Measurements from ENCODE around the gene CCNE1. TPM values are rescaled to one million over a fixed set of nuclear protein-coding genes. Genes with fewer than 3 reads are reported as not detected.

The CCNE1 gene
- total RNA-seq, 1 experiment from 2014 or later: 12.0 TPM

DNA sequence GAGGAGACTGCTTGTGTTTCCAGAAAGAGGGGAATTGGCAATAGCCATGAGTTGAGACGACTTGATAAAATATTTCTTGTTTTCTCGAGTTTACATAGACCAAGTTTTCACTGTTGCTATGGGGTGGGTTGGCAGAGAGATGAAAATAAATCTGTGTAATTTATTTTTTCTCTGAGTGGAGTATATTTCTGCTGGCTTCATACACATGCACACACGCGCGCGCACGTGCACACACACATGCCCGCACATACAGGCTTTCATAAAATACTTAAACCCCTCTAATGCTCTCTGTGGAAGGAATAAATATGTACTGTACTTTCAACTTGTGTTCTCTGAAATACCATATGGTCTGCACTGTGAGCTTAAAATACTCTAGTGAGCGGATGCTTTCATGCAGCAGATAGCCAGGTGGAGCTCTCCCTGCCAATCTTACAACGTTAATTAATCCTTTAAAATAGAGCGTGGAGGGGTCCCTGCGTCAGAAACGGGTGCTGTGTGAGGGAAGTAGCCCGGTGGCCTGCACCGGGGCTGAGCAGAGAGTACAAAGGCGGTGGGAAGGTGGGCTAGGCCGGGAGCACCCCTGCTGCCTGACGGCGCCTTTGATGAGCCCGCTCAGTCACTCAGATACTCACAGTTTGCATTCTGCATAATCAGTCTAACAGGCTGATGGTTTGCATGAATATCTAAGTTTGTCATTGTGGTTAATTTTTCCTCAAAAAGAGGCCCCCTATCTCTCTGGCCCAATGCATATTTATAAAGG lies 44.1 kb downstream of the CCNE1 start:
- TF ChIP-seq, protein P1, sequence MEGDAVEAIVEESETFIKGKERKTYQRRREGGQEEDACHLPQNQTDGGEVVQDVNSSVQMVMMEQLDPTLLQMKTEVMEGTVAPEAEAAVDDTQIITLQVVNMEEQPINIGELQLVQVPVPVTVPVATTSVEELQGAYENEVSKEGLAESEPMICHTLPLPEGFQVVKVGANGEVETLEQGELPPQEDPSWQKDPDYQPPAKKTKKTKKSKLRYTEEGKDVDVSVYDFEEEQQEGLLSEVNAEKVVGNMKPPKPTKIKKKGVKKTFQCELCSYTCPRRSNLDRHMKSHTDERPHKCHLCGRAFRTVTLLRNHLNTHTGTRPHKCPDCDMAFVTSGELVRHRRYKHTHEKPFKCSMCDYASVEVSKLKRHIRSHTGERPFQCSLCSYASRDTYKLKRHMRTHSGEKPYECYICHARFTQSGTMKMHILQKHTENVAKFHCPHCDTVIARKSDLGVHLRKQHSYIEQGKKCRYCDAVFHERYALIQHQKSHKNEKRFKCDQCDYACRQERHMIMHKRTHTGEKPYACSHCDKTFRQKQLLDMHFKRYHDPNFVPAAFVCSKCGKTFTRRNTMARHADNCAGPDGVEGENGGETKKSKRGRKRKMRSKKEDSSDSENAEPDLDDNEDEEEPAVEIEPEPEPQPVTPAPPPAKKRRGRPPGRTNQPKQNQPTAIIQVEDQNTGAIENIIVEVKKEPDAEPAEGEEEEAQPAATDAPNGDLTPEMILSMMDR (conservative IDR thresholded peaks at IDR 0.05; ENCODE audit: low read depth, low read length): no peak
- no peak for TF ChIP-seq EZH2 (IDR thresholded peaks at IDR 0.05; ENCODE audit: borderline replicate concordance, low read depth, low read length, poor library complexity, severe bottlenecking)
- Histone ChIP-seq H3K9me3 (ENCODE audit: low read depth, low read length, poor library complexity, severe bottlenecking) (no peaks in the 10 kb centered on the region), H3K4me3 (ENCODE audit: low read depth, low read length, poor library complexity, severe bottlenecking) (no peak overlapping the region), H3K27me3 (replicated peaks; ENCODE audit: insufficient read depth, low read depth, low read length, poor library complexity) (no peaks in the 10 kb centered on the region), H3K4me1 (ENCODE audit: insufficient read depth, low read length, poor library complexity, severe bottlenecking) (no peaks in the 10 kb centered on the region), H3K36me3 (ENCODE audit: insufficient read depth, low read length, poor library complexity, severe bottlenecking) (no peaks in the 10 kb centered on the region), H3K27ac (ENCODE audit: low read depth, low read length, poor library complexity, severe bottlenecking) (no peak overlapping the region)
- DNase-seq (ENCODE audit: low spot score): no peak
- no TSS peak for BruUV-seq (replicated peaks)
- CTCF ChIA-PET: no interaction called here
- intact Hi-C loops (cut with micrococcal nuclease; ENCODE audit: unreplicated experiment): no loop called here
- POLR2A ChIA-PET (ENCODE audit: low non-redundant PET): no interaction called here

DNA sequence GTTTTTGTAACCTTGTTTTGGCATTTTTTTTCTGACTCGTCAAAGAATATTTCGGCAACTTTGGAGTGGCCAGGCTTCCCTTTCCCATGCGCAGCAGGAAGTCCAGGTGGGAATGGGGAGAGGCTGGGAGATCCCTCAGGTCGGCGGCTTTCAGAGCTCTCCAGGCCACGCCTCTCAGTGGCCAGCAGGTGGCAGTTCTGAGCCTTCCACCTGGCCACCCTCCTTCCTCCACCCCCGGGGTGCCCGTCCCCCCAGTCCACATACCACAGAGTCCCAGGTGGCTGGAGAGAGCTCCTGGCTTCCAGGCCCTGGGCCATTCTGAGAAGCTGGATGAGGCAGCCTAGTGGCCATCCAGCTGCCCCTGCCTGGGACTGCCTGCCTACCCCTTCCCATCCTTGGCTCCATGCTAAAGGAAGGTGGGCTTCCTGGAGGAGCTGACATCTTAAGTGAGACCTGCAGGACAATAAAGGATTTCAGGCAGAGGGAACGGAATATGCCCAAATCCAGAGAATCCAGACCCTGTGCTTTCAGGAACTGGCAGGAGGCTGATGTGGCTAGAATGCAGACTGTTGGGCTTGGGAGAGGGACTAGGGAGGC lies 46.3 kb downstream of the CCNE1 start:
- no peak for TF ChIP-seq EZH2 (IDR thresholded peaks at IDR 0.05; ENCODE audit: borderline replicate concordance, low read depth, low read length, poor library complexity, severe bottlenecking)
- TF ChIP-seq, protein P1 (conservative IDR thresholded peaks at IDR 0.05; ENCODE audit: low read depth, low read length): peak; percentile 64
- no peaks in the 10 kb centered on the region for H3K27me3 ChIP-seq (replicated peaks; ENCODE audit: insufficient read depth, low read depth, low read length, poor library complexity)
- POLR2A ChIA-PET (ENCODE audit: low non-redundant PET): no interaction called here
- CTCF ChIA-PET: interaction anchor here (0.5 to 1.3 kb wide), 5 partner anchors 34 to 792 kb away, joined by 3 to 21 read pairs (median 5); no protein-coding TSS in a partner anchor
- no peaks in the 10 kb centered on the region for H3K4me1 ChIP-seq (ENCODE audit: insufficient read depth, low read length, poor library complexity, severe bottlenecking)
- no peaks in the 10 kb centered on the region for H3K9me3 ChIP-seq (ENCODE audit: low read depth, low read length, poor library complexity, severe bottlenecking)
- H3K36me3 ChIP-seq (ENCODE audit: insufficient read depth, low read length, poor library complexity, severe bottlenecking): no peaks in the 10 kb centered on the region
- no peak overlapping the region for H3K4me3 ChIP-seq (ENCODE audit: low read depth, low read length, poor library complexity, severe bottlenecking)
- peak; percentile 22 for DNase-seq (ENCODE audit: low spot score)
- intact Hi-C loops (cut with micrococcal nuclease; ENCODE audit: unreplicated experiment): no loop called here
- BruUV-seq (replicated peaks): no TSS peak
- H3K27ac ChIP-seq (ENCODE audit: low read depth, low read length, poor library complexity, severe bottlenecking): no peak overlapping the region

DNA sequence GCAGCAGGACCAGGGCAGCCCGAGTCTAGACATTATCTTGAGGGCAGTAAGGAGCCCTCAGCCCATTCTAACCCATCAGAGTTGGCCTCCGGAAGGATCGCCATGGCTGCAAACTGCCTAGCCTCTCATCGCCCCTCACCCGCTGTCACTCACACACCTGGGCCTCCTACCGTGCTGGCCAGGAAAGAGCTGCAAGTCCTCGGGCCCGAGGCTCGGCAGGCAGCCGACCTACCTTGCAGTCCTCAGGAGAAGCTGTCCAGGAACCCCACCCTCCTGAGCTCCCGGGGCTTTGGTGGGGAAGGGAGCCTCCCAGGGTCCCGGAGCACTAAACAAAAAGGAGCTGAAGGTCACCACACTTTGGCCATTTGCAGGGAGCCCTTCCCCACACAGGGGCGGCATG lies 46.8 kb downstream of the CCNE1 start:
- Histone ChIP-seq H3K9me3 (ENCODE audit: low read depth, low read length, poor library complexity, severe bottlenecking) (no peaks in the 10 kb centered on the region), H3K27ac (ENCODE audit: low read depth, low read length, poor library complexity, severe bottlenecking) (no peak overlapping the region), H3K36me3 (ENCODE audit: insufficient read depth, low read length, poor library complexity, severe bottlenecking) (no peaks in the 10 kb centered on the region), H3K4me1 (ENCODE audit: insufficient read depth, low read length, poor library complexity, severe bottlenecking) (no peaks in the 10 kb centered on the region), H3K4me3 (ENCODE audit: low read depth, low read length, poor library complexity, severe bottlenecking) (no peak overlapping the region), H3K27me3 (replicated peaks; ENCODE audit: insufficient read depth, low read depth, low read length, poor library complexity) (peaks cover 2% of the 10 kb centered on the region)
- intact Hi-C loops (cut with micrococcal nuclease; ENCODE audit: unreplicated experiment): no loop called here
- no peak for DNase-seq (ENCODE audit: low spot score)
- POLR2A ChIA-PET (ENCODE audit: low non-redundant PET): no interaction called here
- CTCF ChIA-PET: interaction anchor here (0.5 to 1.3 kb wide), 4 partner anchors 35 to 791 kb away, joined by 3 to 21 read pairs (median 4); no protein-coding TSS in a partner anchor
- TF ChIP-seq EZH2 (IDR thresholded peaks at IDR 0.05; ENCODE audit: borderline replicate concordance, low read depth, low read length, poor library complexity, severe bottlenecking): no peak
- TF ChIP-seq, protein P1 (conservative IDR thresholded peaks at IDR 0.05; ENCODE audit: low read depth, low read length): no peak
- no TSS peak for BruUV-seq (replicated peaks)

All from A673 (cell line).